HG02973 (cell line): ENCODE data around the gene PPM1E.
"Not testable (repeated sequence)": the region's sequence is repeated elsewhere in the genome, so short reads cannot be mapped to it uniquely, and the experiment has no call there.

Experiments used
- ATAC-seq: cut with Tn5 transposase; IDR thresholded peaks from one replicate; pipeline ENCODE4 v1.9.1; 2021; ENCODE audit warnings: moderate library complexity; ENCODE audit not compliant: unreplicated experiment

PPM1E gene

DNA sequence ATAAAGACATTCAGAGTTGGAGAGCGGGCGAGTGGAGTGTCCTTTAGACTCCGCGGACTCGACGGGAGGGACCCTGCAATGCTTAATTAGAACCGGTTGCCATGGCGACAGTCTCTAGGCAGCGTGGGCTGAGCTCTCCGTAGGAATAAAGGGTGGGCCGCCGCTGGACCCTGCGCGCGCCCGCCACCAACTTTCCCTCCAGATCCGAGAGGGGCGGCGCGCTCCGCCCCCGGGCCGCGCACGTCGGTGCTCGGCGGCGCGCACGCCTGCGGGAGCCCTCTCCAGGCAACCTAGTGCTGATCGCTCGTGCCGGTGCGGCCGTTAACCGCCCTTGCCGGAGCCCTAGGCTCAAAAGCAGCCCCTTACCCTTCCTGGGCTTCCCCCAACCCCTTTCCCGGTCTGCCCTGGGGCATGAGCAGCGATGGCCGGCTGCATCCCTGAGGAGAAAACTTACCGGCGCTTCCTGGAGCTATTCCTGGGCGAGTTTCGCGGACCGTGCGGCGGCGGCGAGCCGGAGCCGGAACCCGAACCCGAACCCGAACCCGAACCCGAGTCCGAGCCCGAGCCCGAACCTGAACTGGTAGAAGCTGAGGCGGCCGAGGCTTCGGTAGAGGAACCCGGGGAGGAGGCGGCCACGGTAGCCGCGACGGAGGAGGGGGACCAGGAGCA, at the start of gene PPM1E:
TSS of gene PPM1E (plus strand) at position 278 of the 669 bp plus-strand sequence.
- ATAC-seq = no peak

DNA sequence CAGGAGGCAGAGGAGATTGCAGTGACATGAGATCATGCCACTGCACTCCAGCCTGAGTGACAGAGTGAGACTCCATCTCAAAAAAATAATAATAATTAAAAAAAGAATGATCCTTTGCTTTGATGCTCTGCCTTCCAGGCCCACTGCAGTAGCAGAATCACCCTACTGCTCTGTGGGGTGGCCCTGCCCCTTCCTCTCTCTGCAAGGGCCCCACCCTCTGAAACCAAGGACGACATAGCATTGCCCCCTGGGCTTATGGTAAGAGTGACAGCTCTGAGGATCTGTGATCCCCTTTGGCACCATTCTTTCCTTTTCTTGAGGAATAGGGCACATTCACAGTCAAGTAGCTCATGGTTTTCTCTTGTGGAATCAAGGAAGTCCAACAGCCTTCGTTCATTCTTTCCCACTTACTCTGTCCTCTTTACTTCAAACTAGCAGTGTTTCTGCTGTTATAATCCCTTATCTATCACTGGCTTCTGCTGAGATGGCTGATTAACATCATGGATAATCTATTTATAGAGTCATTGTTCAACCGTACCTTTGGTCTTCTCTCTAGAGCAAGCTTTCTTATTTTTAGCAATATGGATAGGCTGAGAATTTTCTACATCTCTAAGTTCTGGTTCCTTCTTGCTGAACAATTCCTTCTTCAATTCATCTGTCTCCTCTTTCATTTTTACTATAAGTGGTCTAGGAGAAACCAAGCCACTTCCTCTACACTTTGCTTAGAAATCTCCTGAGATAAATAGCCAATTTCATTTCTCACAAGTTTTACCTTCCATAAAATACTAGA, 49.1 kb upstream of the PPM1E start:
- ATAC-seq = no peak

DNA sequence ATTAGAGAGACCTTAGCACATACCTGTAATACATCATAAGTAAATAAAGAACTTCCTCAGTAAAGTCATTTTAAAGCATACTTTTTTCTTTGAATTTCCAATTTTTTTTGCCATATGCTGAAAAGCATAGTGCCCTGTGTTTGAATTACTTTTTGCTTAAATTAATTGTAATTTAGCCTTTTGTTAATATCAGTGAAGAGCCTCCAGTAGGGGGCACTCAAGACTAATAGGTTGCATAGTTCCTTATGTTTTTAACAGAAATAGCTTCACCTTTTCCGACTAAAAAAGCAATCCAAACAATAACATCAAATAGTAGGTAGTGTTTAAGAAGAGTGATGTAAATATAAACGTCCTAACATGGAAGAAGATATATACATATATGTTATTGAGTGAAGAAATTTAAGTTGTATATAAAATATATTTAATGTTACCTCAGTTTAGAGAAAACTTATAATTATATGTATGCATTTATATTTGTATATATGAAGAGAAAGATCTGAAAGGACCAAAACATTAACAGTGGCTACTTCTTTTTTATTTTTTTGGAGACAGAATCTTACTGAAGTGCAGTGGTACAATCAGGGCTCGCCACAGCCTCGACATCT, 44.6 kb upstream of the PPM1E start:
- ATAC-seq = no peak

DNA sequence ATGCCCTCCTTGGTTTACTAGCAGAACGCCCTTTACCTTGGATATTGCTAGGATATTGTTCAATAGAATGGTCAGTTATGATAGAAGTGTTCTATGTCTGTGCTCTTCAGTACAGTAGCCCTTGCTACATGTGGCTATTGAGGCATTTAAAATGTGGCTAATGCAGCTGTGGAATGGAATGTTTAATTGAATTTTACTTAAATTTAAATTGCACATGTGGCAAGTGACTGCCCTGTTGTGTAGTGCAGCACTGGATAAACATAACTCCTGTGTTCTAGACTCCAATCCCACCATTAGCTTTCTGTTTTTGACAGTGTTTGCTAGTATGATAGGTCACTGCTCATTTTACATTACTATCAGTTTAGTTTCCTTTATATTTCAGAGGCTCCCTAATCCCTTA, 33.4 kb upstream of the PPM1E start:
- ATAC-seq = no peak

DNA sequence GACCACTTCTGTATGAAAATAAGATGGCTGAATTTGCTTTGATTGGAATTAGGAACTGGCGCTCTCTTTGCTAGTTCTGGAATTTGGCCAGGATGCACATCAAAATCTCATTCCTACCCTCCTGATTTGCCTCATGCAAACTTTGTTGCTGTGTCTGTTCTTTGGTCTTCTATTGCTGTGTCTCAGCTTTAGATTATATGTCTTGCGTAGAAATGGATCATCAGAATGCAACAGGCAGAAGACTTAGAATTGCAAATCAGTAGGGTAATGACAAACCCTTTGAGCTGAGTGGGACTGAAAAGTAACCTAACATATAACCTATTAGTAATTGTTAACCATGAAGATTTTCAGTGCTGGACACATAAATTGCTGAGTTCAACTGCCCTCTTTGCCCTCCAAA, 33.0 kb upstream of the PPM1E start:
- ATAC-seq = no peak

DNA sequence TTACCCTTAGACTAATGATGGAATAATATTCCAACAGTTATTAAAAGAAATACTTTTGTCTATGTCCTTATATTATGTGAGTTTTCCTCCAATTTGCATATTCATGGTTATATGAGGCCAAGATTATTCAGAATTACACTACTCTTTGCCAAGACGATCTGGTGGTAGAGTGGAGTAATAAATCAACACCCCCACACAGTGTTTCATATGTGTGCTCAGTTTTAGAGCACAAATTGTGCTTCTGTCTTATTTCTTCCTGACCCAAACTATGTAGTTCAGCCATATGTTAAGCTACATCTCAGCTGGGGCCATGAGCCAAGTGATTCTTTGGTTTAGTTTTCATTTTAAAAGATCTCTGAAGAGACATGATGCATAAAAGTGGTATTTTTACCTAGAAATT, 26.9 kb upstream of the PPM1E start:
- no peak for ATAC-seq

DNA sequence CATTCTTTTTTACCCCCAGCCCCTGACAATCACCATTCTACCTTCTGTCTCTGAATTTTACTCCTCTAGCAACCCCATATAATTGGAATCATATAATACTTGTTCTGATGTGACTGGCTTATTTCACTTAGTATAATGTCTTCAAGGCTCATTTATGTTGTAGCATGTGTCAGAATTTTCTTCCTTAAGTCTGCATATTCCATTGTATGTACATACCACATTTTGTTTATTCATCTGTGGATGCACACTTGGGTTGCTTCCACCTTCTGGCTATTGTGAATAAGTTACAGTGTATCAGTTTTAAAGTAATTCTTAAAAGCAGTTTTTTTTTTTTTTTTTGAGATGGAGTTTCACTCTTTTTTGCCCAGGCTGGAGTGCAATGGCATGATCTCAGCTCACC, 24.7 kb upstream of the PPM1E start:
- no peak for ATAC-seq

DNA sequence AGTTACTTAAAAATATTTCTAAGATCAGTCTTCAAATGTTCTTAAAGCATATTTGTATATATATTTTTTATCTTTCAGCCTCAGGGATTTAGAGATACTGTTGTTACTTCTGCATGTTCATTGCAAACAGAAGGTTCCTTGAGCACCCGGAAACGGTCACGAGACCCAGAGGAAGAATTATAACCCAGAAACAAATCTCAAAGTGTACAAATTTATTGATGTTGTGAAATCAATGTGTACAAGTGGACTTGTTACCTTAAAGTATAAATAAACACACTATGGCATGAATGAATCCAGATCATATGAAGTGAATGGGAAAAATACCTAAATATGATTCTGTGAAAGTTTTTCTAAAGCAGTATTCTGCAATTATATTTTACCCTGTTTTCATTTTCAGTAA, 21.6 kb upstream of the PPM1E start:
- no peak for ATAC-seq

- ATAC-seq = no peak
Measured at GRCh38 chr17:58734811-58735210, 20.8 kb upstream of the PPM1E start.

GRCh38 chr17:58741121-58741625, 14.5 kb upstream of the PPM1E start:
- ATAC-seq = no peak

DNA sequence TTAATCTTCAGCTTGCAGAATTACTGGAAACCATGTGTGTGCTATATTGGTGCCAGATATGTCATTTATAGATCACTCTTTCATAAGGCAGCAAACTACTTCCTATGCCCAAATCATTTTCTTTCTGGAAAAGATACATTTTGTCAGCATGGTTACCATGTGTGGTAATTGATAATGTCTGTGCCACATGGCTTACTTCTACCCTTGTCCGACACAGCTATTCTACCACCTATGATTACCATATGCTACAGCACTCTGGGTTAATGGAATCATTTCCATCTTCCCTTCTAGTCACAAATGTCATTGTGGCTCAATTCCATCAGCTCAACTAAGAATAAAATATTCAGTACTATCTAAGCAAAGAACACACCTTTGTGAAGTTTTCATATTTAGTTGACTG, 8.0 kb upstream of the PPM1E start:
- no peak for ATAC-seq

- not testable (repeated sequence) for ATAC-seq
Measured at GRCh38 chr17:58749627-58750026, 6.0 kb upstream of the PPM1E start.

DNA sequence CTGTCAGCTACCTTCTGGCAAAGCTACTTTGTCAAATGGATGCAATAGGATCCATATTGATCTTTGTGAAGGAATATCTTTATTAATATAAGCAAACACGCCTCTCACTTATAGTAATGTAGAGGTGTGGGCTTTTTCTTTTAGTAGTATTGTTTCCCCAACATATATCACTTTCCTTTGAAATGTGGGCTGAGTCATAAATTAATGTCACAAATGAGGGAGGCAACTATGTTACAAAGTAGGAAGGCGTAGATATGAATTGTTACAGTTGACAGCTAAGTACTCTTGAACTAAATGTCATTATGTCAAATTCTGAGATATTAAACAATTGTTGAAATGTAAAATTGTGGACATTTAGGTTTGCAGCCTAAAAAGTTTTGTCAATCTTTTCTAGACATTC, 2.6 kb upstream of the PPM1E start:
- ATAC-seq = no peak

DNA sequence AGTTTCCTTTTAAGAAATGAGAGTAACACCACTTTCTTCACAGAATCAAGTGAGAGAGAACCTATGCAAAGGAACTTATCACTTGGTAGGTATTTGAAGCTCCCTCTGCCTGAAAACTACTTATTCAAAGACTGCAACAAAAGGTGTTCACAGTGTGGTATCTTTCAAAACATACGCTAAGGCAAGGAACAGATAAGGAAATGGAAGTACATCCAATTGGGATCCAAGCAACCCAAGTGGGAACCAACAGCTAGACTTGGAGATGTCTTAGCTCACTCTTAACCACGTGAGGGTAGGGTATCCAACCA, 431 bp upstream of the PPM1E start:
- ATAC-seq = no peak

GRCh38 chr17:58756246-58757161, 850 bp downstream of the PPM1E start:
- no peak for ATAC-seq

DNA sequence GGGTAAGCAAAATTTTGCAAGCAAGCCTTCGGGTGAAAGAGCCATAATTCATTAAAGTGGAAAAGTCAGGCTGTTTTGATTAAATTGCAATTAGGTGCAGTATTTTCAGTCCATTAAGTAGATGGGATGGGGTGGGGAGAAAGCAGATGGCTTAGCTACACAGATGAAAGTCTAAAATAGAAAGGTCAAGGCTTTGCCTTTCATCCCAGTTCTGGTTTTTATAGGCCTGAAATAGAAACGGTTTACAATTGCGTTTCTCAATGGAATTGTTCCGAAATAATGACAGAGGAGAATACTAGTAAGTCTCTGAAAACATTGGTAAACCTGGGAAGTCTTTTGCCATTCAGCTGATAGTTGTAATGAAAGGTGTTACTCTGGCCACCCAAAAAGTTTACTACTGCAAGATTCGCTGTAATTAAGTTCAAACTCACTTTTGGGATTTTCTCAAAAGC, 1.5 kb downstream of the PPM1E start:
- ATAC-seq = no peak

- ATAC-seq = no peak
Measured at GRCh38 chr17:58758890-58759289, 3.2 kb downstream of the PPM1E start.

DNA sequence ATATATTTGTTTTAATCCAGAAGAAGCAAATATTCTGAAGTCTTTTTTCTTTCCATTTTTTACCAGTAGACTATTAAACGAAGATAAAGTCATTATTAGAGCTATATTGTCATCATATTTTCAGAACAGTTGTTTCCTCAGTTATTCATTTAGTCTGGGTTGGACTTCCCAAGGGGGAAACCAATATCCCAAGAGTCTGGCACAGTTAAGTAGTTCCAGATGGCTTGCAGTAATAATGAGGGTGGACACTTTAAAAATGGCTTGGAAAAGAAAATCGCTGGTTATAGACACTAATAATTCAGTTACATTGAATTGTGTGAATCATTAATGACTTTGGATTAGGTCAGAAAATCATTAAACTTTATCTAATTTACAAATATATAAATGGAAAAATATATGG, 3.9 kb downstream of the PPM1E start:
- ATAC-seq = no peak

GRCh38 chr17:58760248-58760647, 4.6 kb downstream of the PPM1E start:
- no peak for ATAC-seq

GRCh38 chr17:58763263-58763662, 7.6 kb downstream of the PPM1E start:
- no peak for ATAC-seq

DNA sequence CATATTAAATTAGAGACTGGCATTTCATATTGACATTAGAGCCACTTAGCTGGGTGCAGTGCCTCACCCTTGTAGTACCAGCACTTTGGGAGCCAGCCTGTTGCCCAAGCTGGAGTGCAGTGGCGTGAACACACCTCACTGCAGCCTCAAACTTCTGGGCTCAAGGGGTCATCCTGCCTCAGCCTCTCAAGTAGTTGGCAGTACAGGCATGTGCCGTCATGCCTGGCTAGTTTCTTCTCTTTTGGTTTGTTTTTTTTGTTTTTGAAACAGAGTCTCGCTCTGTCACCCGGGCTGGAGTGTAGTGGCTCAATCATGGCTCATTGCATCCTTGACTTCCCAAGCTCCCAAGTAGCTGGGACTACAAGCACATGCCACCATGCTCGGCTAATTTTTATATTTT, 8.7 kb downstream of the PPM1E start:
- no peak for ATAC-seq
